K562 treated with DMSO at 1 percent for 12 hours (cell line): ENCODE data around the gene ZNF860. TPM values are rescaled to one million over a fixed set of nuclear protein-coding genes. Genes with fewer than 3 reads are reported as not detected.

Experiments
- total RNA-seq: library from RNA; unstranded; fragments of 300-600 nt; gene quantifications from 2 replicates; pipeline ENCODE4 v1.2.3, GENCODE V29; 2022; ENCODE audit not compliant: insufficient read depth

Gene ZNF860
- total RNA-seq = not detected in 2 replicates

DNA sequence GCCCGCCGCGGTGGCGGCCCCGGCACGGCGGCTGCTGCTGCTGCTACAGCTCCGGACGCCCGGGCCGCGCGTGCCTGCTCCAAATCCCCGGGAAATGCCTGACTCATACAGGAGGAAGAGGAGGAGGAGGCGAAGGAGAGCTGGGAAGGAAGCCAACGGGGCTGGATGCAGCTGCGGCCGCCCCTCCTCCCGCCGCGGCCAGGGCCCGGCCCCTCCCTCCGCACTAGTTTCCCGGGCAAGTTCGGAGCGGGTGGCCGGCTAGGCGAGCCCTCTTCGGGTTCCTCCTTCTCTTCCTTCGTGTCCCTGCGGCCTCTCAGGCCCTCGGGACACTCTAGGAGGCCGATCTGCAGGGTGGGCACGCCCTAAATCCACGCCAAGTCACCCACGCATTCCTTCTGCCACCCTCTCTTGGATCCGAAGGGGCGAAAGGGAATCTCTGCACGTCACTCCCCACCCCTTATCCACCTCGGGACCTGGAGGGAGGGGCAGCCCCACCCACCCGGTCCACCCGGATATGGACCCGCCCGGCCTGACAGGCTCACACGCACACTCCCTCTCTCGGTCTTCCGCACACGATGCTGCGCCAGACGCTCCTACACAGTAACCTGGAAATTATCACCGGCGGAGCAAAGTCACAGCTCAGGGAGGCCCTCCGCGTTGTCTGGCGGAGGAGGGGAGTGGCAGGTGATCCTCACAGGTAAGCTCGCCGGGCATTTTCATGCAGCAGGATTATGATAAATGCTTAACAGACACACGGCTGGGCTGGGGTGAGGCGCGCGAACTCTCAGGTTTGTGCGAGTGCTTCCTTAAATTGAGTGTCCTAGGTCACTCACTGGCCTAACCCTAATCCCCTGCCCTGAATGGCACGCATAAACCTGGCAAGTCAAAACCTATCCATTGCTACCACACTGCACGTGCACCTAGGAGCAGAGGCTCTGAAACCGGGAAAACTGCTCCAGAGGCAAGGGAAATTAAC is at the start of gene ZNF860, which contains the start of gene OSBPL10:
TSS of gene ZNF860 (plus strand) at position 545 of the 976 bp plus-strand sequence. CDS start 7,330 bp downstream, outside the sequence.
TSS of gene OSBPL10 (minus strand) at position 57 of the 976 bp plus-strand sequence. CDS start 83 bp downstream, outside the sequence.

Other genes with a start within 250 kb of the ZNF860 start
- 0.14 and 1.0 TPM in 2 replicates for gene OSBPL10, start 488 bp upstream of the ZNF860 start, total RNA-seq
- 7.6 and 19.7 TPM in 2 replicates for gene GPD1L, start 124.9 kb downstream of the ZNF860 start, total RNA-seq